Coronary artery (tissue), 2 donors: ENCODE data around the gene DUSP2.

Experiments used
- DNase-seq: peaks from one replicate; pipeline ENCODE4 v3.0.0-alpha.2; 2017; ENCODE audit warnings: low spot score
- H3K27ac ChIP-seq, 2 donors: fragments of 200-600 bp; sonication (generic); one replicate each; pipeline ENCODE4 v1.5.1; 2016 to 2019
- H3K4me3 ChIP-seq: fragments of 200-600 bp; sonication (generic); 2 replicates; pipeline ENCODE4 v1.5.1; 2016; ENCODE audit warnings: mild to moderate bottlenecking, moderate library complexity
- CTCF ChIP-seq: fragments of 200-600 bp; sonication (generic); IDR thresholded peaks from one replicate; pipeline ENCODE4 v1.5.1; 2019; ENCODE audit warnings: antibody characterized with exemption

DUSP2 gene

GRCh38 chr2:96095116-96095636, 50.1 kb downstream of the DUSP2 start:
- no peak overlapping the region for H3K27ac ChIP-seq
- no peak for DNase-seq
- no peak overlapping the region for H3K4me3 ChIP-seq
- TF ChIP-seq CTCF, result no peak

- no peak for DNase-seq
Measured at GRCh38 chr2:96093528-96093927, 51.7 kb downstream of the DUSP2 start.

More at GRCh38 chr2:96093528-96093927, 51.7 kb downstream of the DUSP2 start:
- H3K27ac ChIP-seq, result no peak overlapping the region
- H3K4me3 ChIP-seq, result no peak overlapping the region
- no peak for TF ChIP-seq CTCF
